Rectal smooth muscle tissue (tissue), 1 donor: ENCODE results near the gene GJC1.

ENCODE experiments used
- H3K27ac ChIP-seq: one replicate; pipeline ENCODE4 v1.7.0; 2013; ENCODE audit warnings: low read depth, low read length, inconsistent platforms
- H3K27me3 ChIP-seq: one replicate; pipeline ENCODE4 v1.7.0; 2013; ENCODE audit warnings: low read length; ENCODE audit not compliant: control insufficient read depth, insufficient read depth
- H3K36me3 ChIP-seq: one replicate; pipeline ENCODE4 v1.7.0; 2013; ENCODE audit warnings: low read length; ENCODE audit not compliant: control insufficient read depth, insufficient read depth
- H3K4me1 ChIP-seq: one replicate; pipeline ENCODE4 v1.7.0; 2013; ENCODE audit warnings: low read length; ENCODE audit not compliant: control insufficient read depth, insufficient read depth
- H3K4me3 ChIP-seq: one replicate; pipeline ENCODE4 v1.7.0; 2013; ENCODE audit warnings: low read length
- H3K9ac ChIP-seq: one replicate; pipeline ENCODE4 v1.7.0; 2013; ENCODE audit warnings: low read length

The GJC1 gene

DNA sequence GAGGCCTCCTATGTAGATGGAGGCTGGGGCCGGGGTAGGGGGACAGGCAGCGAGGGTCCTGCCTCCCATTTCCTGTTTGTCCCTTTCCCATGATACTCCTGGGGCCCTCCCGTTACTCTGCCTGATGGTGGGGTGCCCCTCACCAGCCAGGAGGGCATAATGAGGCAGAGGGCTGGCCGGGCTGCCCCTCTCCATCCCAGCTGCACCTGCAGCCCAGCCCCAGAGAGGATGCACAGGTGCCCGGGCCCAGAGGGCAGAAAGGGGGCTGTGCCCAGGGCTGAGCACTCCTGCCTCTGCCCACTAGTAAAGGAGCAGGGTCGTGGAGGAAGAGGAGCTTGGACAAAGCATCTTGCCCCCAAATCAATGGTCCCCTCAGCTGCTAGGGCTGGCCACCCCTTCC lies 60.9 kb downstream of the GJC1 start:
- no peak overlapping the region for H3K9ac ChIP-seq
- H3K36me3 ChIP-seq = no peaks in the 10 kb centered on the region
- H3K27me3 ChIP-seq = no peaks in the 10 kb centered on the region
- no peaks in the 10 kb centered on the region for H3K4me1 ChIP-seq
- no peak overlapping the region for H3K4me3 ChIP-seq
- no peak overlapping the region for H3K27ac ChIP-seq

GRCh38 chr17:44768505-44769142 lies 61.5 kb downstream of the GJC1 start:
- H3K4me3 ChIP-seq = no peak overlapping the region
- H3K9ac ChIP-seq = no peak overlapping the region
- H3K4me1 ChIP-seq = no peaks in the 10 kb centered on the region
- no peak overlapping the region for H3K27ac ChIP-seq
- H3K27me3 ChIP-seq = no peaks in the 10 kb centered on the region
- H3K36me3 ChIP-seq = no peaks in the 10 kb centered on the region

- Histone ChIP-seq H3K27me3 (no peaks in the 10 kb centered on the region), H3K9ac (no peak overlapping the region), H3K4me1 (no peaks in the 10 kb centered on the region), H3K4me3 (no peak overlapping the region), H3K36me3 (no peaks in the 10 kb centered on the region), H3K27ac (no peak overlapping the region)
Observed at GRCh38 chr17:44767493-44767892, 62.6 kb downstream of the GJC1 start.

GRCh38 chr17:44766409-44767038 lies 63.6 kb downstream of the GJC1 start:
- Histone ChIP-seq H3K27me3 (no peaks in the 10 kb centered on the region), H3K36me3 (no peaks in the 10 kb centered on the region), H3K4me1 (no peaks in the 10 kb centered on the region), H3K9ac (no peak overlapping the region), H3K27ac (no peak overlapping the region), H3K4me3 (no peak overlapping the region)

GRCh38 chr17:44765965-44766364 lies 64.1 kb downstream of the GJC1 start:
- Histone ChIP-seq H3K27me3 (peaks cover 2% of the 10 kb centered on the region), H3K27ac (no peak overlapping the region), H3K9ac (no peak overlapping the region), H3K4me1 (no peaks in the 10 kb centered on the region), H3K4me3 (no peak overlapping the region), H3K36me3 (no peaks in the 10 kb centered on the region)

GRCh38 chr17:44763170-44763569 lies 66.9 kb downstream of the GJC1 start:
- H3K27ac ChIP-seq = no peak overlapping the region
- H3K4me3 ChIP-seq = no peak overlapping the region
- H3K36me3 ChIP-seq = no peaks in the 10 kb centered on the region
- no peak overlapping the region for H3K9ac ChIP-seq
- H3K27me3 ChIP-seq = peaks cover 16% of the 10 kb centered on the region
- H3K4me1 ChIP-seq = peaks cover 3% of the 10 kb centered on the region

DNA sequence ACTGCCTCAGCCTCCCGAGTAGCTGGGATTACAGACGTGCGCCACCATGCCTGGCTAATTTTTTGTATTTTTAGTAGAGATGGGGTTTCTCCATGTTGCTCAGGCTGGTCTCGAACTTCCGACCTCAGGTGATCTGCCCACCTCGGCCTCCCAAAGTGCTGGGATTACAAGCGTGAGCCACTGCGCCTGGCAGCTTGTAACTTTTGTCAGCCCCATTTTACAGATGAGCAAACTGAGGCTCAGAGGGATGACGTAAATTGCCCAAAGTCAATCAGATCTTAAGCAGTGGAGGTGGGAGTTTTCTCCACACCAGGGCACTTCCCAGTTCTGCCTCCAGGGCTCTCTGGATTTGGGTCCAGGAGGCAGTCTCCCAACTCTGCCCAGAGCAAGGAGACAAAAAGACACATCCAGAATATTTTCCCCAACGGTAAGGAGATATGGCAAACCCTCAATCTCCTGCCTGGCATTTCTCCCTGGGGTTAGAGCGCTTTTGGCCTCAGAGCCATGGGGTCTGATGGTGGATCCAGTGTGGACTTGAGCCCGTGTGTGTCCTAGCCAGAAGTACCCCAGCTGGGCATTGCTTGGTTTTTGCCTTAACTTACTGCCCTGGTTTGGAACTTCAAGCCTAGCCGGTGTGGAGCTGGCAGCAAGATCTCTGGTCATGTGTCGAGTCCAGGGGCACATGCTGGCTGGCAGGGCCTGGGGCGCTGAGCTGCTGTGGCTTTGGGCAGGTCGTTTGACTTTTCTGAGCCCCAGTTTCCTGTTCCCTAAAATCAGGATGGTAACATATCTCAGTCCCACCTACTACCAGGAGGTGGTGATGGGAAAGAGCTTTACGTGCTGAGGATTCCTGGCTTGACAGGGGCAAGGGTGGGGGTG lies 67.9 kb downstream of the GJC1 start:
- Histone ChIP-seq H3K4me3 (no peak overlapping the region), H3K27ac (no peak overlapping the region), H3K4me1 (peaks cover 3% of the 10 kb centered on the region), H3K9ac (no peak overlapping the region), H3K36me3 (no peaks in the 10 kb centered on the region), H3K27me3 (peaks cover 22% of the 10 kb centered on the region)

GRCh38 chr17:44760474-44761308 lies 69.4 kb downstream of the GJC1 start:
- Histone ChIP-seq H3K27me3 (peaks cover 22% of the 10 kb centered on the region), H3K4me3 (no peak overlapping the region), H3K4me1 (peaks cover 3% of the 10 kb centered on the region)

GRCh38 chr17:44759916-44760243 lies 70.2 kb downstream of the GJC1 start:
- Histone ChIP-seq H3K27me3 (peaks cover 22% of the 10 kb centered on the region), H3K9ac (no peak overlapping the region), H3K4me3 (no peak overlapping the region), H3K27ac (no peak overlapping the region), H3K4me1 (peaks cover 3% of the 10 kb centered on the region), H3K36me3 (no peaks in the 10 kb centered on the region)

More at GRCh38 chr17:44760474-44761308, 69.4 kb downstream of the GJC1 start:
- Histone ChIP-seq H3K36me3 (no peaks in the 10 kb centered on the region), H3K9ac (no peak overlapping the region), H3K27ac (no peak overlapping the region)

GRCh38 chr17:44759086-44759915 lies 70.8 kb downstream of the GJC1 start:
- Histone ChIP-seq H3K4me1 (peaks cover 3% of the 10 kb centered on the region), H3K27me3 (peaks cover 22% of the 10 kb centered on the region), H3K4me3 (peak overlapping the region; percentile 27), H3K27ac (no peak overlapping the region), H3K36me3 (no peaks in the 10 kb centered on the region), H3K9ac (no peak overlapping the region)

- H3K9ac ChIP-seq = no peak within 1 kb of the TSS
- H3K27ac ChIP-seq = no peak within 1 kb of the TSS
- peaks cover 22% of the 10 kb centered on the region for H3K27me3 ChIP-seq
- H3K4me1 ChIP-seq = peaks cover 3% of the 10 kb centered on the region
- no peaks in the 10 kb centered on the region for H3K36me3 ChIP-seq
- peak within 1 kb of the TSS; percentile 27 for H3K4me3 ChIP-seq
Observed at GRCh38 chr17:44758414-44759085, 71.5 kb downstream of the GJC1 start, which contains the start of gene ADAM11. ADAM11 (plus strand) TSS chr17:44758988; CDS start chr17:44759200, 212 bp downstream.
